Mucosa of descending colon (tissue), 3 donors: Measurements from ENCODE around the gene TTLL4. TPM values are rescaled to one million over a fixed set of nuclear protein-coding genes. Genes with fewer than 3 reads are reported as not detected.

Experiments used
- ATAC-seq: fragments of 200-7000 bp; cut with Tn5 transposase; one replicate; pipeline ENCODE4 v1.9.1; 2020; ENCODE audit warnings: mild to moderate bottlenecking, moderate library complexity
- DNase-seq, 3 donors: peaks; one replicate each; pipeline ENCODE4 v3.0.0-alpha.2; 2020
- H3K36me3 ChIP-seq: fragments of 200-600 bp; one replicate; pipeline ENCODE4 v1.8.0; 2021; ENCODE audit warnings: low read depth, mild to moderate bottlenecking
- H3K4me1 ChIP-seq: fragments of 200-600 bp; one replicate; pipeline ENCODE4 v1.8.0; 2021; ENCODE audit warnings: low read depth, mild to moderate bottlenecking
- H3K4me3 ChIP-seq: fragments of 200-600 bp; one replicate; pipeline ENCODE4 v1.8.0; 2021; ENCODE audit warnings: mild to moderate bottlenecking
- H3K9me3 ChIP-seq: fragments of 200-600 bp; one replicate; pipeline ENCODE4 v1.8.0; 2021; ENCODE audit warnings: mild to moderate bottlenecking
- CTCF ChIP-seq: fragments of 200-600 bp; IDR thresholded peaks from one replicate; pipeline ENCODE4 v1.8.0; 2022; ENCODE audit warnings: antibody characterized with exemption, mild to moderate bottlenecking
- intact Hi-C, 2 donors: fragments of 100-400 bp; cut with DNase I in 1 of 2; cut with micrococcal nuclease in 1 of 2; formaldehyde crosslinking; loops; one replicate each; pipeline versions ENCODE4 v1.11.0 to v1.11.1; 2022; cut with DNase I, micrococcal nuclease
- total RNA-seq, 3 donors: library from RNA; stranded (reverse); fragmentation: NEBNext Ultra II Directional in 2 of 3; extraction: Animal tissue kit (Norgen Biotek cat#: 25700) in 2 of 3; gene quantifications; one replicate each; pipeline versions ENCODE4 v1.2.1 to v1.2.4, GENCODE V29; 2021 to 2023
- donor health status: DM: no; HTN: no; CAD: no; lungs with moderate emphysema.
- donor health status: DM: no; HTN: no; CAD: no.
- donor health status: DM: no; HTN: yes; CAD: no.

Gene TTLL4
- total RNA-seq, 3 donors from 2014 or later, result 21.0 to 30.1 (median 23.8) TPM

DNA sequence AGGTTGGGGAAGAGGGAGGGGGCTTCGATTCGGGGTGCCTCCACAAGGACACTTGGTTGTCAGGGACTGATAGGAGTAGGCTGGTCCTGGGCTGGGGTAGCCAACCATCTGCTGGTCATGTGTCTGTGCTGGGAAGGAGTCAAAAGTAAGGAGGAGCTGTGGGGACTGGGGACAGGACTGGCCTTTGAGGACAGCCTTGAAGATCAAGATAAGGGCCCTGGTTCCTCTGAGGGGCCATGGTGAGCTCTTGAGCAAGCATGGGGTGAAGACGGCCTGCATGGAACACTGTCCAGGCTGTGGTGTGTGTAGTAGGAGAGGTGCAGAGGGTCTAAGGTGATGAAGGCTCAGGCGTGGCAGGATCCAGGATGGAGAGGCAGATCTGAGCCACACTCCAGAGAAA, 73.1 kb downstream of the TTLL4 start:
- intact Hi-C loops, result no loop called here
- Histone ChIP-seq H3K4me1 (peaks cover 12% of the 10 kb centered on the region), H3K4me3 (no peak overlapping the region), H3K36me3 (no peaks in the 10 kb centered on the region), H3K9me3 (no peaks in the 10 kb centered on the region)
- ATAC-seq (no peak), DNase-seq (no peak)
- TF ChIP-seq CTCF, result no peak

- intact Hi-C loops, result no loop called here
- TF ChIP-seq CTCF, result no peak
- Histone ChIP-seq H3K4me3 (no peak overlapping the region), H3K4me1 (peaks cover 12% of the 10 kb centered on the region), H3K36me3 (no peaks in the 10 kb centered on the region), H3K9me3 (no peaks in the 10 kb centered on the region)
- DNase-seq, result peak in 1 of 3 donors; percentile 50
- ATAC-seq, result peak; percentile 20
Observed at GRCh38 chr2:218785103-218785502, 74.5 kb downstream of the TTLL4 start.

- TF ChIP-seq CTCF, result no peak
- no peak overlapping the region for H3K4me3 ChIP-seq
- intact Hi-C loops, result no loop called here
- no peak for ATAC-seq
- no peaks in the 10 kb centered on the region for H3K36me3 ChIP-seq
- H3K4me1 ChIP-seq, result peaks cover 12% of the 10 kb centered on the region
- no peaks in the 10 kb centered on the region for H3K9me3 ChIP-seq
- DNase-seq, result no peak
Observed at GRCh38 chr2:218786133-218786532, 75.5 kb downstream of the TTLL4 start.

DNA sequence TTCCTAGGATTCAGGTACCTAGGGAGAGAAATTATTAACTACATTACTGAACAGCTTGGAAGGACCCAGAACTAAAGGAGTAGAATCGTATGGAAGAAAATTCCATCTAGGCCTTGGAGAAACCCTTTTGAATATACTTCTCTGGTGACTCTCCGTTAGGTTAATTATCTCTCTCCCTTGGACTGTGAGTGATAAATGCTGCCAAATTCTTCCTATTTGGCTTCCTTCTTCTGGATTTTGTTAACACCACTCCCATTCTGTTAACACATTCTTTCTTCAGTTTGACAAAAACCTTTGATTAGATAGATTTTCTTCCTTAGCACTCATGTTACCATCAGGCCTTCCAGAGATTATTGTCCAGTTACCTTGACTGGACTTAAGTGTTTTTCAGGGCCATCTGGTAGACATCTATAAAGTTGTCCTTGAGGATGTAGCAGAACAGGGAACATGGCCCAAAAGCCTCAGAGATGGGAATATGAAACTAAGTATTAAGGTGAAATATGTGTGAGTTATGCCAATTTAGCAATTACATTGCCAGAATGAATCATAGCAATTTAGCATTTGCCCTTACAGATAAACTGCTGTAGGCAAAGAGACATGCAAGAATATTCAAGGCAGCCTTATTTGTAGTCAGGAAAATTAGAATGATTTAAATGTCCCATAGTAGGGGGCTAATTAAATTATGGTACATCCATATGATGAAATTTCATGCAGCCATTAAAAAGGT, 78.1 kb downstream of the TTLL4 start:
- intact Hi-C loops, result no loop called here
- no peak for DNase-seq
- H3K4me3 ChIP-seq, result no peak overlapping the region
- no peak for ATAC-seq
- H3K4me1 ChIP-seq, result peaks cover 6% of the 10 kb centered on the region
- TF ChIP-seq CTCF, result no peak
- no peaks in the 10 kb centered on the region for H3K9me3 ChIP-seq
- no peaks in the 10 kb centered on the region for H3K36me3 ChIP-seq

GRCh38 chr2:218792433-218792832, 81.8 kb downstream of the TTLL4 start:
- H3K36me3 ChIP-seq, result no peaks in the 10 kb centered on the region
- H3K4me3 ChIP-seq, result no peak overlapping the region
- TF ChIP-seq CTCF, result no peak
- no peaks in the 10 kb centered on the region for H3K4me1 ChIP-seq
- H3K9me3 ChIP-seq, result no peaks in the 10 kb centered on the region
- intact Hi-C loops, result no loop called here
- DNase-seq, result no peak
- ATAC-seq, result no peak
